ENCODE data around the gene DCXR.
A peak's percentile ranks its signal among the peaks of the same experiment; 100 is the strongest.

Gene DCXR

GRCh38 chr17:82016061-82016874 lies 21.2 kb downstream of the DCXR start:
- peak overlapping the region; percentile 14 for H4K91ac ChIP-seq (ENCODE audit: low read length)
- H2AK5ac ChIP-seq (ENCODE audit: low read length, severe bottlenecking): no peak overlapping the region
- no peak overlapping the region for H3K14ac ChIP-seq (ENCODE audit: low read length in 2 of 2)
- H2BK12ac ChIP-seq (ENCODE audit: low read length in 2 of 2): no peak overlapping the region
- no peak overlapping the region for H3K4me3 ChIP-seq (ENCODE audit: insufficient read depth in 1 of 2, low read depth in 1 of 2, low read length in 2 of 2)
- no peaks in the 10 kb centered on the region for H3K9me3 ChIP-seq (ENCODE audit: control insufficient read depth, low read length)
- no peak overlapping the region for H3K27ac ChIP-seq (ENCODE audit: low read length, poor library complexity, severe bottlenecking)
- H2AFZ ChIP-seq (ENCODE audit: low read depth, low read length): no peak overlapping the region
- no peak overlapping the region for H2BK15ac ChIP-seq (ENCODE audit: low read depth, poor library complexity, severe bottlenecking)
- no peak overlapping the region for H4K8ac ChIP-seq (ENCODE audit: low read length)
- no peak overlapping the region for H3K4me2 ChIP-seq (ENCODE audit: low read length, poor library complexity, severe bottlenecking)
- peak overlapping the region in 1 of 2 experiments; percentile 17 for H3K4ac ChIP-seq (ENCODE audit: low read depth in 1 of 2, low read length in 2 of 2)
- no peak overlapping the region for H3K23ac ChIP-seq (ENCODE audit: low read length in 2 of 2)
- no peak overlapping the region for H3K9ac ChIP-seq (ENCODE audit: low read length)
- WGBS: 95% methylated on average over 24 of the region's 28 CpGs
- H2BK120ac ChIP-seq (ENCODE audit: low read depth, low read length): no peak overlapping the region
- no peaks in the 10 kb centered on the region for H3K27me3 ChIP-seq (ENCODE audit: control insufficient read depth in 1 of 2, insufficient read depth in 1 of 2, low read length in 2 of 2)
- DNase-seq: no peak
- peaks cover 10% of the 10 kb centered on the region for H3K79me1 ChIP-seq (replicated peaks; ENCODE audit: low read length, poor library complexity, severe bottlenecking)
- H3K4me1 ChIP-seq (ENCODE audit: control insufficient read depth, insufficient read depth, low read depth, low read length): peaks cover 19% of the 10 kb centered on the region
- H2BK5ac ChIP-seq (ENCODE audit: low read depth, low read length, poor library complexity, severe bottlenecking): no peak overlapping the region
- peaks cover 15 to 79% of the 10 kb centered on the region in 2 experiments for H3K36me3 ChIP-seq (ENCODE audit: control insufficient read depth in 1 of 2, insufficient read depth in 2 of 2, low read depth in 1 of 2, low read length in 2 of 2)
- no peak overlapping the region for H3K18ac ChIP-seq (ENCODE audit: low read depth in 1 of 2, low read length in 2 of 2)

DNA sequence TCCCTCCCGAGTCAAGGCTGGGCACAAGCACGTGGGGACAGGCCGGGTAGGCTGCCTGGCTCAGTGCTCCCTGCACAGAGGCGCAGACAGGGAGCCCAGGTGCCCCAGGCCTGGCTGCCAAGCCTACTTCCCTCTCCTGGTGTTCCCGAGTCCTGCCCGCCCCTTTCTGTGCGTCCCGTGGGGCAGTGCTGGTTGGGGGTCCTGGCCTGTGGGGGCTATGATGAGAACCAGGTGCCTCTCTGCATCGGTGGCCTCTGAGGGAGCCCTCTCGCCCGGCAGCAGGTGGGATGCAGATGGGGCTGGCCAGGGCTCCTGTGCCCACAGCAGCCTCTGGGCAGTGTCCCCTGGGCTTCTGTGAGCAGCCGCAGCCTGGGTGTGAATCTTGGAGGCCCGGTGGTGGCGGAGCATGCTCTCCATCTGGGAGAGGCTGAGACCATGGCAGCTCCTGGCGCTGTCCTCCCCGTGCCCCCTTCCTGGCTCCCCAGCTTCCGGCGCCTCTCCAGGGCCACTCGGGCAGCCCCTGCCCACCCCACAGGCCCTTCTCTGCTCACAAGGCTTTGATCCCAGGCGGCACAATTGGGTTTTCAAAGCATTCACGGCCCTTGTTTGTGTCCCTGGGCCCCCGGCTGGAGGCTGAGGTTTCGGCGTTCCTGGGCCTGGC lies 22.1 kb downstream of the DCXR start:
- Histone ChIP-seq H3K18ac (ENCODE audit: low read depth in 1 of 2, low read length in 2 of 2) (no peak overlapping the region), H3K23ac (ENCODE audit: low read length in 2 of 2) (no peak overlapping the region), H3K9me3 (ENCODE audit: control insufficient read depth, low read length) (no peaks in the 10 kb centered on the region), H3K27ac (ENCODE audit: low read length, poor library complexity, severe bottlenecking) (no peak overlapping the region), H3K27me3 (ENCODE audit: control insufficient read depth in 1 of 2, insufficient read depth in 1 of 2, low read length in 2 of 2) (no peaks in the 10 kb centered on the region), H2BK120ac (ENCODE audit: low read depth, low read length) (no peak overlapping the region), H4K8ac (ENCODE audit: low read length) (no peak overlapping the region), H2AK5ac (ENCODE audit: low read length, severe bottlenecking) (no peak overlapping the region), H2BK5ac (ENCODE audit: low read depth, low read length, poor library complexity, severe bottlenecking) (no peak overlapping the region), H2BK12ac (ENCODE audit: low read length in 2 of 2) (no peak overlapping the region), H3K4me3 (ENCODE audit: insufficient read depth in 1 of 2, low read depth in 1 of 2, low read length in 2 of 2) (no peak overlapping the region), H3K4me1 (ENCODE audit: control insufficient read depth, insufficient read depth, low read depth, low read length) (peaks cover 17% of the 10 kb centered on the region), H2AFZ (ENCODE audit: low read depth, low read length) (no peak overlapping the region), H3K14ac (ENCODE audit: low read length in 2 of 2) (no peak overlapping the region), H3K79me1 (replicated peaks; ENCODE audit: low read length, poor library complexity, severe bottlenecking) (peaks cover 11% of the 10 kb centered on the region), H4K91ac (ENCODE audit: low read length) (no peak overlapping the region), H3K36me3 (ENCODE audit: control insufficient read depth in 1 of 2, insufficient read depth in 2 of 2, low read depth in 1 of 2, low read length in 2 of 2) (peaks cover 15 to 87% of the 10 kb centered on the region in 2 experiments), H3K4ac (ENCODE audit: low read depth in 1 of 2, low read length in 2 of 2) (no peak overlapping the region), H3K4me2 (ENCODE audit: low read length, poor library complexity, severe bottlenecking) (no peak overlapping the region), H3K9ac (ENCODE audit: low read length) (no peak overlapping the region), H2BK15ac (ENCODE audit: low read depth, poor library complexity, severe bottlenecking) (no peak overlapping the region)
- WGBS: 92% methylated on average over 19 of the region's 24 CpGs
- DNase-seq: no peak

- Histone ChIP-seq H2BK12ac (ENCODE audit: low read length in 2 of 2) (no peak overlapping the region), H3K4me2 (ENCODE audit: low read length, poor library complexity, severe bottlenecking) (no peak overlapping the region), H2BK120ac (ENCODE audit: low read depth, low read length) (no peak overlapping the region), H3K4ac (ENCODE audit: low read depth in 1 of 2, low read length in 2 of 2) (no peak overlapping the region), H3K4me3 (ENCODE audit: insufficient read depth in 1 of 2, low read depth in 1 of 2, low read length in 2 of 2) (no peak overlapping the region), H3K18ac (ENCODE audit: low read depth in 1 of 2, low read length in 2 of 2) (no peak overlapping the region), H2BK5ac (ENCODE audit: low read depth, low read length, poor library complexity, severe bottlenecking) (no peak overlapping the region), H2AK5ac (ENCODE audit: low read length, severe bottlenecking) (no peak overlapping the region), H3K14ac (ENCODE audit: low read length in 2 of 2) (no peak overlapping the region), H3K36me3 (ENCODE audit: control insufficient read depth in 1 of 2, insufficient read depth in 2 of 2, low read depth in 1 of 2, low read length in 2 of 2) (peaks cover 15 to 83% of the 10 kb centered on the region in 2 experiments), H3K23ac (ENCODE audit: low read length in 2 of 2) (no peak overlapping the region), H3K9me3 (ENCODE audit: control insufficient read depth, low read length) (no peaks in the 10 kb centered on the region), H3K9ac (ENCODE audit: low read length) (no peak overlapping the region), H3K27ac (ENCODE audit: low read length, poor library complexity, severe bottlenecking) (no peak overlapping the region), H3K79me1 (replicated peaks; ENCODE audit: low read length, poor library complexity, severe bottlenecking) (peaks cover 7% of the 10 kb centered on the region), H3K4me1 (ENCODE audit: control insufficient read depth, insufficient read depth, low read depth, low read length) (peaks cover 14% of the 10 kb centered on the region), H3K27me3 (ENCODE audit: control insufficient read depth in 1 of 2, insufficient read depth in 1 of 2, low read length in 2 of 2) (no peaks in the 10 kb centered on the region), H4K91ac (ENCODE audit: low read length) (no peak overlapping the region), H2BK15ac (ENCODE audit: low read depth, poor library complexity, severe bottlenecking) (no peak overlapping the region), H2AFZ (ENCODE audit: low read depth, low read length) (no peak overlapping the region), H4K8ac (ENCODE audit: low read length) (no peak overlapping the region)
- 94% methylated on average over 13 of the region's 13 CpGs for WGBS
- no peak for DNase-seq
Measured at GRCh38 chr17:82014971-82015310, 22.6 kb downstream of the DCXR start.

DNA sequence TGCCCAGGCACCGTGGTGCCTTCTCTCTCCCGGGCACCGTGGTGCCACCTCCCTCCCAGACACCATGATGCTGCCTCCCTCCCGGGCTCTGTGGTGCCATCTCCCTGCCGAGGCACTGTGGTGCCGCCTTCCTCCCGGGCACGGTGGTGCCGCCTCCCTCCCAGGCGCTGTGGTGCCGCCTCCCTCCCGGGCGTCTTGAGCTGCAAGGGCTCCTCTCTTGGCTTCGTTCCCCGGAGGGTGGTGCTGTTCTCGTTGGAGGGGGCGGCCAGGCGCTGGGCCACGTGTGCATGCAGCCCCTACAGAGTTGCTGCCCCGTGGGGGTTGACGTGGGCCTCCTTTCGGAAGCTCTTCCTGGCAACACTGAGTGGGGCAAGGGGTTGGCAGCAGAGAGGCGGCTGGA lies 23.1 kb downstream of the DCXR start:
- 96% methylated on average over 23 of the region's 23 CpGs for WGBS
- no peak overlapping the region for H3K4ac ChIP-seq (ENCODE audit: low read depth in 1 of 2, low read length in 2 of 2)
- H3K79me1 ChIP-seq (replicated peaks; ENCODE audit: low read length, poor library complexity, severe bottlenecking): peaks cover 3% of the 10 kb centered on the region
- no peaks in the 10 kb centered on the region for H3K9me3 ChIP-seq (ENCODE audit: control insufficient read depth, low read length)
- no peaks in the 10 kb centered on the region for H3K27me3 ChIP-seq (ENCODE audit: control insufficient read depth in 1 of 2, insufficient read depth in 1 of 2, low read length in 2 of 2)
- H3K9ac ChIP-seq (ENCODE audit: low read length): no peak overlapping the region
- no peak overlapping the region for H4K8ac ChIP-seq (ENCODE audit: low read length)
- no peak overlapping the region for H2BK15ac ChIP-seq (ENCODE audit: low read depth, poor library complexity, severe bottlenecking)
- H3K27ac ChIP-seq (ENCODE audit: low read length, poor library complexity, severe bottlenecking): no peak overlapping the region
- peaks cover 11% of the 10 kb centered on the region for H3K4me1 ChIP-seq (ENCODE audit: control insufficient read depth, insufficient read depth, low read depth, low read length)
- H3K14ac ChIP-seq (ENCODE audit: low read length in 2 of 2): no peak overlapping the region
- no peak overlapping the region for H2AFZ ChIP-seq (ENCODE audit: low read depth, low read length)
- no peak for DNase-seq
- no peak overlapping the region for H3K23ac ChIP-seq (ENCODE audit: low read length in 2 of 2)
- H3K18ac ChIP-seq (ENCODE audit: low read depth in 1 of 2, low read length in 2 of 2): no peak overlapping the region
- peak overlapping the region; percentile 37 for H4K91ac ChIP-seq (ENCODE audit: low read length)
- H2BK12ac ChIP-seq (ENCODE audit: low read length in 2 of 2): peak overlapping the region in 1 of 2 experiments; percentile 16
- H3K36me3 ChIP-seq (ENCODE audit: control insufficient read depth in 1 of 2, insufficient read depth in 2 of 2, low read depth in 1 of 2, low read length in 2 of 2): peaks cover 15 to 84% of the 10 kb centered on the region in 2 experiments
- H2BK120ac ChIP-seq (ENCODE audit: low read depth, low read length): no peak overlapping the region
- H3K4me2 ChIP-seq (ENCODE audit: low read length, poor library complexity, severe bottlenecking): no peak overlapping the region
- no peak overlapping the region for H2BK5ac ChIP-seq (ENCODE audit: low read depth, low read length, poor library complexity, severe bottlenecking)
- no peak overlapping the region for H2AK5ac ChIP-seq (ENCODE audit: low read length, severe bottlenecking)
- no peak overlapping the region for H3K4me3 ChIP-seq (ENCODE audit: insufficient read depth in 1 of 2, low read depth in 1 of 2, low read length in 2 of 2)

Data from mesenchymal stem cell (in vitro differentiated cells and primary cell).